ENCODE results near the gene HSPA12A. TPM values are rescaled to one million over a fixed set of nuclear protein-coding genes. Genes with fewer than 3 reads are reported as not detected.

The HSPA12A gene
- total and polyA plus RNA-seq, 4 donors: 2.0 to 9.8 (median 5.0) TPM

DNA sequence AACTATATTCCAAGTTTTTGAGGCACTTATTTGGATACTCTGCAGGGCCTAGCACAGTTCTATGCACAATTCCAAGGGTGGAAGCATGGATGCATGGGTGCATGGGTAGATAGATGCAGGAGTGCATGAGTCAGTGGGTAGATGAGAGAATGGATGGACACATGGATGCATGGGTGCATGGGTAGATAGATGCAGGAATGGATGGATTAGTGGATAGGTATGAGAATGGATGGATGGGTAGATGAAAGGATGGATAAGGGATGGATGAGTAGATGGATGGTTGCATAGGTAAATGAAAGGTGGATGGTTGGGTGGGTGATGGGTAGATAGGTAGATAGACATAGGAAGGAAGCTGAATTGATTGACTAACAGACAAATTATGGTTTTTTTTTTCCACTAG is 106.0 kb downstream of the HSPA12A start:
- Histone ChIP-seq H3K4me1 (ENCODE audit: control insufficient read depth in 5 of 5, insufficient read depth in 5 of 5, low read length in 5 of 5) (no peaks in the 10 kb centered on the region), H3K4me3 (no peak overlapping the region)
- ATAC-seq (ENCODE audit: insufficient read depth, low FRiP score): no peak

DNA sequence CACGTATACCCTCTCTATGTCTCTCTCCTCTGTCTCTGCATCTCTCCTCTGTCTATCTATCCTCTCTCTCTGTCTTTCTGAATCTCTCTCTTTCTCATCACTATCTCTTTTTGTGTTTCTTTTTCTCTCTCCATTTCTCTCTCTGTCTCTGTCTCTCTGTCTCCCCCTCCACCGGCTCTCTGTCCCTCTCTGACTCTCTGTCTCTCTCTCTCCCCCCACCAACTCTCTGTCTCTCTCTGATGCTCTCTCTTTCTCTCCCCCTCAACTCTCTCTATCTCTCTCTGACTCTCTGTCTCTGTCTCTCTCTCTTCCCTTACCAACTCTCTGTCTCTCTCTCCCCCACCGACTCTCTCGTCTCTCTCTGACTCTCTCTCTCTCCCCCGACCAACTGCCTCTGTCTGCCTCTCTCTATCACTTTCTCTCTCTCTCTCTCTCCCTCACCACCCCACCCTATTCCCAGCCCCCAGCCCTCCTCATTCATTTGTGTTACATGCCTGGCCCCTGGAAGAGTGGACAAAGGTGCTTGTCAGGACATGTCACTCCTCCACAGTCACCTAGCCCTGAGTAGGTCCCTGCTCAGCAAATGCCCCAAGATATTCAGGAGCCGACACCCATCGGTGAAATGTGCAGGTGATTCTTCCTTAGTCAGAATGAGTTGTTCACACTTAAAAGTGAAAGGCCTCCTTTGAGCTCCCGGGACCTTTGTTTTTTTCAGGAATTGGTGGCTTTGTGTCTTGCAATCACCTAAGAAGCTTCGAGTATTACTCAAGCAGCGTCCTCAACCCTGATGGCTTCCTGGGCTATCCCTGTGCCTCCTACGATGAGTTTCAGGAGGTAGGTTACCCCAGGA is 108.0 kb downstream of the HSPA12A start:
- H3K27me3 ChIP-seq (ENCODE audit: control insufficient read depth in 3 of 3, insufficient read depth in 3 of 3, low read length in 2 of 3): no peaks in the 10 kb centered on the region
- DNase-seq: no peak
- H3K9me3 ChIP-seq (ENCODE audit: control insufficient read depth in 4 of 4, insufficient read depth in 3 of 4, low read length in 3 of 4): no peaks in the 10 kb centered on the region
- H3K4me1 ChIP-seq (ENCODE audit: control insufficient read depth in 5 of 5, insufficient read depth in 5 of 5, low read length in 5 of 5): no peaks in the 10 kb centered on the region
- no peak overlapping the region for H3K27ac ChIP-seq (ENCODE audit: low read depth in 1 of 2, low read length in 1 of 2)
- no peak for ATAC-seq (ENCODE audit: insufficient read depth, low FRiP score)
- H3K9ac ChIP-seq (ENCODE audit: insufficient read depth in 1 of 2, low read length in 2 of 2): no peak overlapping the region
- TF ChIP-seq, protein P1, sequence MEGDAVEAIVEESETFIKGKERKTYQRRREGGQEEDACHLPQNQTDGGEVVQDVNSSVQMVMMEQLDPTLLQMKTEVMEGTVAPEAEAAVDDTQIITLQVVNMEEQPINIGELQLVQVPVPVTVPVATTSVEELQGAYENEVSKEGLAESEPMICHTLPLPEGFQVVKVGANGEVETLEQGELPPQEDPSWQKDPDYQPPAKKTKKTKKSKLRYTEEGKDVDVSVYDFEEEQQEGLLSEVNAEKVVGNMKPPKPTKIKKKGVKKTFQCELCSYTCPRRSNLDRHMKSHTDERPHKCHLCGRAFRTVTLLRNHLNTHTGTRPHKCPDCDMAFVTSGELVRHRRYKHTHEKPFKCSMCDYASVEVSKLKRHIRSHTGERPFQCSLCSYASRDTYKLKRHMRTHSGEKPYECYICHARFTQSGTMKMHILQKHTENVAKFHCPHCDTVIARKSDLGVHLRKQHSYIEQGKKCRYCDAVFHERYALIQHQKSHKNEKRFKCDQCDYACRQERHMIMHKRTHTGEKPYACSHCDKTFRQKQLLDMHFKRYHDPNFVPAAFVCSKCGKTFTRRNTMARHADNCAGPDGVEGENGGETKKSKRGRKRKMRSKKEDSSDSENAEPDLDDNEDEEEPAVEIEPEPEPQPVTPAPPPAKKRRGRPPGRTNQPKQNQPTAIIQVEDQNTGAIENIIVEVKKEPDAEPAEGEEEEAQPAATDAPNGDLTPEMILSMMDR (IDR thresholded peaks at IDR 0.05; ENCODE audit: control extremely low read depth, extremely low read depth): no peak
- H3K36me3 ChIP-seq (ENCODE audit: control insufficient read depth in 4 of 4, insufficient read depth in 4 of 4, low read length in 4 of 4): no peaks in the 10 kb centered on the region
- 77 to 84% methylated on average over 11 of the region's 11 CpGs for WGBS, 2 donors
- no peak overlapping the region for H3K4me3 ChIP-seq

More for the DNA sequence above, 106.0 kb downstream of the HSPA12A start:
- peaks cover 0 to 2% (median 0%) of the 10 kb centered on the region in 4 donors for H3K9me3 ChIP-seq (ENCODE audit: control insufficient read depth in 4 of 4, insufficient read depth in 3 of 4, low read length in 3 of 4)
- H3K27me3 ChIP-seq (ENCODE audit: control insufficient read depth in 3 of 3, insufficient read depth in 3 of 3, low read length in 2 of 3): no peaks in the 10 kb centered on the region
- no peak overlapping the region for H3K27ac ChIP-seq (ENCODE audit: low read depth in 1 of 2, low read length in 1 of 2)
- no peak for DNase-seq
- TF ChIP-seq, protein P1 (IDR thresholded peaks at IDR 0.05; ENCODE audit: control extremely low read depth, extremely low read depth): no peak
- no peaks in the 10 kb centered on the region for H3K36me3 ChIP-seq (ENCODE audit: control insufficient read depth in 4 of 4, insufficient read depth in 4 of 4, low read length in 4 of 4)
- H3K9ac ChIP-seq (ENCODE audit: insufficient read depth in 1 of 2, low read length in 2 of 2): no peak overlapping the region

DNA sequence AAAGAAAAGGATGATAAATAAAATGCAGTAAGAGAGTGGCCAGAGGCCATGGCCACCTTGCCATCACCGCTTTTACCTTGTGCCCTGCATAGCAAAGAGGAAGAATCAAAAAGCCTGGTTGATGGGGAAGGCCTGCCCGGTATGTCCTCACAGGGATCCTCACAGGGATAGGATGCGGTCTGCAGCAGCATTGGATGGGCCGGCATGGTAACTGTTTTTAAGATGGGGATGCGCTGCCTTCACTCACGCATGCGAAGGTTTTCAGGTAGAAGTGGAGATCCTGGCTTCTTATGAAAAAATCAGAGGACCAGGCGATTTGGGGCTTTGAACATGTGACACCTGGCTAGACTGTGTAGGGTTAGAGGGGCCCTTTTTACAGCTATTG is 109.2 kb downstream of the HSPA12A start:
- TF ChIP-seq, protein P1 (IDR thresholded peaks at IDR 0.05; ENCODE audit: control extremely low read depth, extremely low read depth): no peak
- DNase-seq (no peak), ATAC-seq (ENCODE audit: insufficient read depth, low FRiP score) (no peak)
- H3K27ac ChIP-seq (ENCODE audit: low read depth in 1 of 2, low read length in 1 of 2): no peak overlapping the region
- no peaks in the 10 kb centered on the region for H3K27me3 ChIP-seq (ENCODE audit: control insufficient read depth in 3 of 3, insufficient read depth in 3 of 3, low read length in 2 of 3)
- H3K9ac ChIP-seq (ENCODE audit: insufficient read depth in 1 of 2, low read length in 2 of 2): no peak overlapping the region
- H3K4me3 ChIP-seq: no peak overlapping the region
- 97 to 98% methylated on average over 8 of the region's 8 CpGs for WGBS, 2 donors
- no peaks in the 10 kb centered on the region for H3K9me3 ChIP-seq (ENCODE audit: control insufficient read depth in 4 of 4, insufficient read depth in 3 of 4, low read length in 3 of 4)
- no peaks in the 10 kb centered on the region for H3K36me3 ChIP-seq (ENCODE audit: control insufficient read depth in 4 of 4, insufficient read depth in 4 of 4, low read length in 4 of 4)
- no peaks in the 10 kb centered on the region for H3K4me1 ChIP-seq (ENCODE audit: control insufficient read depth in 5 of 5, insufficient read depth in 5 of 5, low read length in 5 of 5)
